BJ (cell line): ENCODE measurements around the gene ATL2. TPM values are rescaled to one million over a fixed set of nuclear protein-coding genes. Genes with fewer than 3 reads are reported as not detected.
"Not testable (repeated sequence)": the region's sequence is repeated elsewhere in the genome, so short reads cannot be mapped to it uniquely, and the experiment has no call there.

Experiments
- CTCF ChIA-PET: fragments of 350-600 bp; formaldehyde crosslinking; extraction: SDS; loops from one replicate; lab custom pipeline; 2021; ENCODE audit warnings: antibody characterized with exemption, inconsistent platforms; lab: Yijun Ruan, JAX
- POLR2A ChIA-PET: fragments of 300-600 bp; sonication (Branson Sonifier 250); formaldehyde crosslinking; extraction: SDS; loops from one replicate; lab custom pipeline; 2021; ENCODE audit warnings: antibody characterized with exemption; lab: Charles Lee
- DNase-seq: peaks from one replicate; pipeline ENCODE4 v3.0.0-alpha.2; 2011; ENCODE audit warnings: low read depth
- H3K27me3 ChIP-seq: 2 replicates; pipeline ENCODE4 v1.6.0; 2011; ENCODE audit warnings: low read length; ENCODE audit not compliant: control insufficient read depth, insufficient read depth
- H3K36me3 ChIP-seq: 2 replicates; pipeline ENCODE4 v1.5.1; 2011; ENCODE audit warnings: low read length; ENCODE audit not compliant: control insufficient read depth, insufficient read depth
- H3K4me3 ChIP-seq: 2 replicates; pipeline ENCODE4 v1.5.1; 2011; ENCODE audit warnings: low read depth, mild to moderate bottlenecking, control low read depth, low read length
- CTCF ChIP-seq: IDR thresholded peaks from 2 replicates; pipeline ENCODE4 v1.5.1; 2011; ENCODE audit warnings: low read depth, mild to moderate bottlenecking, control low read depth, inconsistent platforms, low read length, moderate library complexity; ENCODE audit not compliant: insufficient read depth
- polyA plus RNA-seq: library from polyadenylated mRNA; depleted of rRNA; stranded (reverse); fragments of >200 nt; gene quantifications from 2 replicates; pipeline ENCODE4 v1.2.3, GENCODE V29; 2011

Gene ATL2
- polyA plus RNA-seq, 1 experiment, result 9.3 TPM

DNA sequence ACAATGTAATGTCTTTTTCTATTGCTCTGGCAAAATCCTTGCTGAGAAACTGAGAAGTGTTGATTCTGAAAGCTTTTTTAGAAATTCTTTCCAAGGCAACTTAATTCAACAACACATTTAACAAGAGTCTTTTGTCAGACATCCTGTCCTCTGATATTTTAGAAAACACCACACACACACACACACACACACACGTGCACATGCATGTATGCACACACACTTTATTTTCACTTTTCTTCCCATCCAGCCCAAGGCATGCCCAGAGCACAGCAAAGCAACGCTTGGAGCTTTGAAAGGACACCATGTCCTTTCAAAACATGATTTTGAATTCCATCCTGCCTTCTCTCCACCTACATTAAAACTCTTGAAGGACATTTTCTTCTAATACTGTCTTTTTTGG lies 116.1 kb downstream of the ATL2 start:
- peaks cover 3% of the 10 kb centered on the region for H3K27me3 ChIP-seq
- CTCF ChIA-PET, result interaction anchor here (0.8 to 1.4 kb wide), 3 partner anchors 15 to 865 kb away, joined by 3 to 4 read pairs (median 4); no protein-coding TSS in a partner anchor
- no peak overlapping the region for H3K4me3 ChIP-seq
- TF ChIP-seq CTCF, result no peak
- no peaks in the 10 kb centered on the region for H3K36me3 ChIP-seq
- DNase-seq, result no peak
- POLR2A ChIA-PET, result no interaction called here

- DNase-seq, result no peak
- ChIA-PET CTCF (interaction anchor here (1.0 to 1.4 kb wide), 2 partner anchors 15 to 865 kb away, joined by 4 read pairs; no protein-coding TSS in a partner anchor), POLR2A (no interaction called here)
- H3K27me3 ChIP-seq, result peaks cover 3% of the 10 kb centered on the region
- H3K36me3 ChIP-seq, result no peaks in the 10 kb centered on the region
- H3K4me3 ChIP-seq, result no peak overlapping the region
- no peak for TF ChIP-seq CTCF
These were observed 116.6 kb downstream of the ATL2 start for GRCh38 chr2:38260469-38260868.

DNA sequence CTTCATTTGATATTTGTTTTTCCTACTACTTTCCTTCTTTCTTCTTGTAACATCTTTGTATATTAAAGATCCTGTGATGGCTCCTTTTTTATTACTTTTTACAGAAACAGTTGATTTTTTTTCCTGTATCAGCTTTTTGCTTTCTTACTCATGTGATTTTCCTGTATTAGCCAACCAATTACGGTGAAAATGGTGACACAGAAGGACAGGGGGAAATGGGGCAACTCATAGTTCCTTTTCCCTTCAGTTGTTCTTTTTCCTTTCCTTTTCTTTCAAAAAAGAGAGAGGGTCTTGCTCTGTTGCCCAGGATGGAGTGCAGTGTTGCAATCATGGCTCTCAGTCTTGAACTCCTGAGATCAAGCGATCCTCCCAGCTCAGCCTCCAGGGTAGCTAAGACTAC lies 117.8 kb downstream of the ATL2 start:
- Histone ChIP-seq H3K27me3 (peaks cover 3% of the 10 kb centered on the region), H3K36me3 (no peaks in the 10 kb centered on the region), H3K4me3 (no peak overlapping the region)
- TF ChIP-seq CTCF, result no peak
- ChIA-PET CTCF (no interaction called here), POLR2A (no interaction called here)
- no peak for DNase-seq

DNA sequence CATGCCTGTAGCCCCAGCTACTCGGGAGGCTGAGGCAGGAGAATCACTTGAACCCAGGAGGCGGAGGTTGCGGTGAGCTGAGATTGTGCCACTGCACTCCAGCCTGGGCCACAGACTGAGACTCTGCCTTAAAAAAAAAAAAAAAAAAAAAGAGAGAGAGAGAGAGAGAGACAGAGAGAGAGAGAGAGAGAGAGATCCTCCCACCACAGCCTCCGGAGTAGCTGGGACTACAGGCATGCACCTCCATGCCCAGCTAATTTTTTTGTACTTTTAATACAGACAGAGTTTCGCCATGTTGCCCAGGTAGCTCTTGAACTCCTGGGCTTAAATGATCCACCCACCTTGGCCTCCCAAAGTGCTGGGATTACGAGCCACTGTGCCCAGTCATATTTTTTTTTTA lies 119.4 kb downstream of the ATL2 start:
- CTCF ChIA-PET, result interaction anchor here (1.4 kb wide), 2 partner anchors 17 to 142 kb away, joined by 4 to 5 read pairs; no protein-coding TSS in a partner anchor

DNA sequence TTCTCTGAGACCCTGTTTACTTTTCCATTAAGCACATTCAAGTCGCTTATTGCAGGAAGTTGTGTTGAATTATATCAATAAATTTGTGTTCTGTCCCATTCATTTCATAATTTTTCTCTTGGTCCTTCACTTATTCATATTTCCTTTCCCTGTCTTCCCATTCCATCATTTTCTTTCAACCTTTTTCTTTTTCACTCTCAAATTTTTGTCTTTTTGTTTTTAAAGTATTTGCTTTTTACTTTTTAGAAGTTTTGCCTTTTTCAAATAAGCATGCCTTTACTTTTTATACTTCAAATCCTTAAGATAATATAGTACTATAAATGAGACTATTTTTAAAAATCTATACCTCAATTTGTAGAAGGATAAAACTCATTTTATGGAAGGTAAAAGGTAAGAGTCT lies 120.5 kb downstream of the ATL2 start:
- TF ChIP-seq CTCF, result no peak
- POLR2A ChIA-PET, result no interaction called here
- CTCF ChIA-PET, result no interaction called here
- DNase-seq, result no peak
- peaks cover 2% of the 10 kb centered on the region for H3K27me3 ChIP-seq
- no peaks in the 10 kb centered on the region for H3K36me3 ChIP-seq
- no peak overlapping the region for H3K4me3 ChIP-seq

More for the DNA sequence above, 119.4 kb downstream of the ATL2 start:
- DNase-seq, H3K4me3 ChIP-seq, H3K27me3 ChIP-seq, POLR2A ChIA-PET, H3K36me3 ChIP-seq: not testable (repeated sequence)

DNA sequence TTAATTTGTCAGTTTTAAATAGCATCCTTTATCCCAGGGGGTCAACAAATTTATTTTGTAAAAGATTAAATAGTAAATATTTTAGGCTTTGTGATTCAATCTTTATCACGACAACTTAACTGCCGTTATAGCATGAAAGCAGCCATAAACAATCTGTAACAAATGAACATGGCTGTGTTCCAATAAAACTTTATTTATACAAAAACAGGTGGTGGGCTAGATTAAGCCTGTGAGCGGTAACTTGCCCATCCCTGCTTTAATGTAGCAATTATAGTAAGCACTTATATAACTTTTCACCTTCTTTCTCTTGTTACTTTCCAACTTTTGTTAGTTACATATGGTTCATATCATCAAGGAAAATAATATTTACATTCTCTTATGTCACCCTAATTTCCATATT lies 121.9 kb downstream of the ATL2 start:
- CTCF ChIA-PET, result no interaction called here
- H3K27me3 ChIP-seq, result no peaks in the 10 kb centered on the region; the same call in none of the 2 replicates
- POLR2A ChIA-PET, result no interaction called here
- TF ChIP-seq CTCF, result no peak
- DNase-seq, result no peak
- no peak overlapping the region for H3K4me3 ChIP-seq
- no peaks in the 10 kb centered on the region for H3K36me3 ChIP-seq
